Spleen (tissue), 11 donors: Measurements from ENCODE around the gene UBE2D3. TPM values are rescaled to one million over a fixed set of nuclear protein-coding genes. Genes with fewer than 3 reads are reported as not detected.

Source experiments
- DNase-seq: peaks from one replicate; pipeline ENCODE4 v3.0.0-alpha.2; 2020
- H3K27ac ChIP-seq, 8 donors: fragments of 200-600 bp; sonication (generic) in 7 of 8; 1 replicate in 4 of 8; 2 replicates in 4 of 8; pipeline versions ENCODE4 v1.5.0 to v1.8.0; 2016 to 2021; ENCODE audit warnings: inconsistent platforms in 4 of 8, mild to moderate bottlenecking in 4 of 8, moderate library complexity in 1 of 8
- H3K27me3 ChIP-seq, 7 donors: fragments of 200-600 bp; sonication (generic) in 6 of 7; replicated peaks in 1 of 7; 1 replicate in 4 of 7; 2 replicates in 3 of 7; pipeline versions ENCODE4 v1.5.0 to v1.8.0; 2016 to 2021; ENCODE audit warnings: inconsistent platforms in 3 of 7, mild to moderate bottlenecking in 1 of 7
- H3K36me3 ChIP-seq, 6 donors: fragments of 200-600 bp; sonication (generic) in 5 of 6; 1 replicate in 4 of 6; 2 replicates in 2 of 6; pipeline versions ENCODE4 v1.5.0 to v1.8.0; 2016 to 2021; ENCODE audit warnings: inconsistent platforms in 2 of 6
- H3K4me1 ChIP-seq, 6 donors: fragments of 200-600 bp; sonication (generic) in 5 of 6; 1 replicate in 3 of 6; 2 replicates in 3 of 6; pipeline versions ENCODE4 v1.5.0 to v1.8.0; 2016 to 2021; ENCODE audit warnings: inconsistent platforms in 3 of 6
- H3K4me3 ChIP-seq, 8 donors: fragments of 200-600 bp; sonication (generic) in 7 of 8; 1 replicate in 4 of 8; 2 replicates in 4 of 8; pipeline versions ENCODE4 v1.5.0 to v1.8.0; 2016 to 2021; ENCODE audit warnings: inconsistent platforms in 4 of 8, mild to moderate bottlenecking in 4 of 8, moderate library complexity in 2 of 8
- H3K9me3 ChIP-seq, 8 donors: fragments of 200-600 bp; sonication (generic) in 7 of 8; 1 replicate in 4 of 8; 2 replicates in 4 of 8; pipeline versions ENCODE4 v1.5.0 to v1.8.0; 2016 to 2021; ENCODE audit warnings: inconsistent platforms in 4 of 8
- POLR2A ChIP-seq, 3 donors: fragments of 450-650 bp; IDR thresholded peaks; one replicate each; pipeline ENCODE4 v1.5.1; 2017; ENCODE audit warnings: antibody characterized with exemption in 3 of 3, mild to moderate bottlenecking in 1 of 3
- POLR2AphosphoS5 ChIP-seq, 3 donors: sonication (generic); formaldehyde crosslinking; IDR thresholded peaks; one replicate each; pipeline ENCODE4 v1.5.1; 2017; ENCODE audit warnings: antibody characterized with exemption in 3 of 3
- WGBS, 5 donors: extraction: QIAGEN DNeasy Blood & Tissue Kit in 3 of 5; methylation state at CpG; one replicate each; pipeline versions ENCODE4 v1.1.5 to v1.1.7; 2013 to 2018; 5-methylcytosine and 5-hydroxymethylcytosine counted together
- intact Hi-C: fragments of 100-400 bp; cut with DNase I; formaldehyde crosslinking; loops from one replicate; pipeline ENCODE4 v1.15.0; 2023; ENCODE audit warnings: low total_unique reads
- polyA plus RNA-seq, 3 donors: library from polyadenylated mRNA; stranded (reverse); fragments of 200-250 nt; gene quantifications; one replicate each; pipeline ENCODE4 v1.2.1, GENCODE V29; 2013
- total RNA-seq, 7 donors: library from RNA; depleted of rRNA in 3 of 7; stranded (reverse); fragments of >200 nt in 3 of 7; fragmentation: NEBNext Ultra II Directional in 4 of 7; extraction: Animal tissue kit (Norgen Biotek cat#: 25700) in 4 of 7; gene quantifications; one replicate each; pipeline versions ENCODE4 v1.1.0 to v1.2.1, GENCODE V29; 2016 to 2021
- TF ChIP-seq, protein P1 (sequence below), 11 experiments: fragments of 200-600 bp in 7 of 11; fragments of 450-650 bp in 4 of 11; sonication (generic) in 4 of 11; IDR thresholded peaks in 8 of 11; conservative IDR thresholded peaks in 3 of 11; 1 replicate in 7 of 11; 2 replicates in 4 of 11; pipeline versions ENCODE4 v1.4.0 to v1.8.0; 2016 to 2021; ENCODE audit warnings: antibody characterized with exemption in 11 of 11, inconsistent platforms in 4 of 11, mild to moderate bottlenecking in 1 of 11
- donor health status: healthy with polysubstance abuse.
- donor health status: DM: no; HTN: no; CAD: no; lungs with moderate emphysema.
- donor health status: DM: no; HTN: no; CAD: no.
- donor health status: Bipolar disorder and iron deficiency.
- donor health status: healthy.
- donor health status: DM: no; HTN: no; CAD: no.
- donor health status: DM: yes; HTN: yes; CAD: no.

UBE2D3 gene
- total and polyA plus RNA-seq, 10 donors, result 152 to 459 (median 309) TPM

DNA sequence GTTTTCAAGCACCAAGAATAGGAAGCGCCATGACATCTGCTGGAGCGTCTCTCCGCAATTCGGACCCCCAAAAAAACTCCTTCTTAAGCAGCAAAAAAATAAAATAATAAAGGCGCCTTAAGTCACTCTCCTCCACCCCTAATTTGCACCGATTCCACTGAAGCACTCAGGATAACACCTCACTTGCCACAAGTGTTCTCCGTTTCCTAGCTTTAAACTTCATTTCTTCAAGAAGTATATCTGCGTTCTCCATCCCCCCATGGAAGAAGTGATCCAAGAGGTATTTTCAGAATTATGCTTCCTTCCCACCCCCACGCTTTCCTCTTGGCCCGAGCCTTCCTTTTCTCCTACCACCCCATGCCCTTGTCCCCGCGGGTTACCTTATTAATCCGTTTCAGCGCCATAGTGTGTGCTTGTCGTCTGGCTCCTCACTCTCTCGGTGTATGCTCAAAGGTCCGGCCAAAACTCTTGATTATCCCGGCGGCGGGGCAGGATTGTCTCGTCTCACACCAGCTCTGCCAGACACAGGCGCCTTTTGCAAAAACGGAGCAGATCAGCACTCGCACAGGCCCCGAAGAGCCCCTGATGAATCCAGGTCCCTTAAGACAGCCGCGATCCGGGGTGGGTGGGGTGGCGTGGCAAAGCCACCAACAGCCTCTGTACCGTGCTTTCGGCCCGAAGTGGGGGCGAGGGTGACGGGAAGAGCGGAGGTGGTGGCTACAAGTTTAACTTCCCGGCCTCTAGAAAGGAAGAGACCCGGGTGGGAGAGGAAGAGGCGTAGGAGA, 1.1 kb downstream of the UBE2D3 start:
- Histone ChIP-seq H3K4me3 (peak overlapping the region; percentile 72 to 93 (median 82)), H3K4me1 (peaks cover 38 to 59% (median 49%) of the 10 kb centered on the region in 6 donors), H3K36me3 (peaks cover 0 to 30% (median 0%) of the 10 kb centered on the region in 6 donors), H3K27me3 (no peaks in the 10 kb centered on the region), H3K9me3 (no peaks in the 10 kb centered on the region), H3K27ac (peak overlapping the region; percentile 99 to 100 (median 100))
- TF ChIP-seq, protein P1, sequence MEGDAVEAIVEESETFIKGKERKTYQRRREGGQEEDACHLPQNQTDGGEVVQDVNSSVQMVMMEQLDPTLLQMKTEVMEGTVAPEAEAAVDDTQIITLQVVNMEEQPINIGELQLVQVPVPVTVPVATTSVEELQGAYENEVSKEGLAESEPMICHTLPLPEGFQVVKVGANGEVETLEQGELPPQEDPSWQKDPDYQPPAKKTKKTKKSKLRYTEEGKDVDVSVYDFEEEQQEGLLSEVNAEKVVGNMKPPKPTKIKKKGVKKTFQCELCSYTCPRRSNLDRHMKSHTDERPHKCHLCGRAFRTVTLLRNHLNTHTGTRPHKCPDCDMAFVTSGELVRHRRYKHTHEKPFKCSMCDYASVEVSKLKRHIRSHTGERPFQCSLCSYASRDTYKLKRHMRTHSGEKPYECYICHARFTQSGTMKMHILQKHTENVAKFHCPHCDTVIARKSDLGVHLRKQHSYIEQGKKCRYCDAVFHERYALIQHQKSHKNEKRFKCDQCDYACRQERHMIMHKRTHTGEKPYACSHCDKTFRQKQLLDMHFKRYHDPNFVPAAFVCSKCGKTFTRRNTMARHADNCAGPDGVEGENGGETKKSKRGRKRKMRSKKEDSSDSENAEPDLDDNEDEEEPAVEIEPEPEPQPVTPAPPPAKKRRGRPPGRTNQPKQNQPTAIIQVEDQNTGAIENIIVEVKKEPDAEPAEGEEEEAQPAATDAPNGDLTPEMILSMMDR (IDR thresholded peaks at IDR 0.05 in 8 of 11, conservative IDR thresholded peaks at IDR 0.05 in 3 of 11), result no peak
- TF ChIP-seq POLR2AphosphoS5 (IDR thresholded peaks at IDR 0.05) (peak in 2 of 3 donors; percentile 72 to 83), POLR2A (IDR thresholded peaks at IDR 0.05) (no peak)
- intact Hi-C loops, result loop anchor here (5.0 kb wide), 1 partner anchor 41 kb away; the partner anchor contains the start of gene CISD2
- WGBS, 5 donors, result 0 to 1% (median 1%) methylated on average over 38 of the region's 38 CpGs
- no peak for DNase-seq

DNA sequence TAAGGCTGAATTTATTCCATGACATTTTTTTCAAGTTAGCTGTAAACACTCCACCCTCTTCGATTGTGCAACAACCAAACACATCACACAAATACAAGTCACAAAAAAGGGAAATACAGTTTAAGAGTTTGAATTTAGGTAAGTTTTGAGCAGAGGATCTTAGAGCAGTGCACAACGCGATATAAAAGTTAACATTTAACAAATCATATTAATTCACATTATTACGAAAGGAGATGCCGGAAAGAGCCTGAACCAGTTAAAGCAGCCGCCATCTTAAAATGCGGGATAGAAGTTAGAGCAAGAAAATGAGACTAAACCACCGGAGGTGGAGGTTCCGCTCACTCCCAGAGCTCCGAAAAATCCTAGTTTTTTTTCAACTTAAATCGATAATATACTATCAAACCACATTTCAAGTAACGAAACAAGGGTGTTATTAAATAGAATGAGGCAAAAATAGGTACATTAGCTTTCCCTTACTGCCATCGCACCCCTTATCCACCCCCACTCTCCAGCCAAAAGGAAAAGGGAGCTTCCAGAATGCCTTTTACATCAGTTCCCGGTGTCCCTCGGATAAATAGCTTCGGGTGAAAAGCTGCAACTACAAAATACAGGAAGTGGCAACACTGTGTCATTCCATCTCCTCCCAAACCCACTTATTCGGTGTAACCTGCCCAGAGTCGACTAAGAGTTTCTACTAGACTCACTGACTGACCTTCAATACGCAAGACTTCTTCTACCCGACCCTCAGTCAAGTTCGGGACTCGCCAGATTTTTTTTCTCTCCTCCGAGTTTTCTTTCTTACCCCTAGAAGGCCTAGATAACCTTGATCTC, 1.9 kb downstream of the UBE2D3 start:
- DNase-seq, result no peak
- H3K9me3 ChIP-seq, result no peaks in the 10 kb centered on the region
- no peaks in the 10 kb centered on the region for H3K27me3 ChIP-seq
- intact Hi-C loops, result loop anchor here (5.0 kb wide), 1 partner anchor 42 kb away; the partner anchor contains the start of gene CISD2
- TF ChIP-seq, protein P1 (IDR thresholded peaks at IDR 0.05 in 8 of 11, conservative IDR thresholded peaks at IDR 0.05 in 3 of 11), result no peak
- TF ChIP-seq POLR2AphosphoS5 (IDR thresholded peaks at IDR 0.05), result peak in 1 of 3 donors; percentile 67
- WGBS, 5 donors, result 0 to 1% (median 0%) methylated on average over 23 of the region's 23 CpGs
- peak overlapping the region; percentile 99 to 100 (median 100) for H3K27ac ChIP-seq
- peak overlapping the region; percentile 72 to 93 (median 82) for H3K4me3 ChIP-seq
- peaks cover 47 to 68% (median 57%) of the 10 kb centered on the region in 6 donors for H3K4me1 ChIP-seq
- H3K36me3 ChIP-seq, result peaks cover 0 to 32% (median 0%) of the 10 kb centered on the region in 6 donors

DNA sequence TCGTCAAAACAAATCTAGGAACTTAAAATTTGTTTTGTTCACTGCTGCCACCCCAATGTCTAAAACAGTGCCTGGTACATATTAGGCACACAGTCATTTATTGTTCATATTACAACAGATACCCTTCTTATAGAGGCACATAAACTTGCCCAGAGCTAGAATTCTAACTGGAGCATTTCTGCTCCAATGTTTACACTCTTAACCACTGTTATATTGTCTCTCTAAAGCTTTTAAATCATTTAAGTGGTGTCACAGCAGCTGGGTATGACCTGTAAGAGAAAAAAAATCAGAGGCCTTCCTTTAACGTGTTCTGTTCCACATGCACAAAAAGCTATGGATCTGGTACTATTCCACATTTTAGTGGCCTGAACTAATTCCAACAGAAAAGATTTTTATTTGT, 3.0 kb downstream of the UBE2D3 start:
- Histone ChIP-seq H3K27me3 (no peaks in the 10 kb centered on the region), H3K9me3 (no peaks in the 10 kb centered on the region), H3K36me3 (peaks cover 0 to 38% (median 0%) of the 10 kb centered on the region in 6 donors), H3K4me1 (peaks cover 51 to 72% (median 67%) of the 10 kb centered on the region in 6 donors), H3K4me3 (peak overlapping the region; percentile 72 to 93 (median 82)), H3K27ac (peak overlapping the region in 7 of 8 donors; percentile 100)
- no peak for DNase-seq
- intact Hi-C loops, result no loop called here
- WGBS, 5 donors, result 6 to 20% (median 10%) methylated on average over 2 of the region's 2 CpGs
- TF ChIP-seq POLR2AphosphoS5 (IDR thresholded peaks at IDR 0.05) (no peak), POLR2A (IDR thresholded peaks at IDR 0.05) (no peak)
- TF ChIP-seq, protein P1 (IDR thresholded peaks at IDR 0.05 in 8 of 11, conservative IDR thresholded peaks at IDR 0.05 in 3 of 11), result no peak
